HFFc6 (cell line): ENCODE data around the gene NQO2. TPM values are rescaled to one million over a fixed set of nuclear protein-coding genes. Genes with fewer than 3 reads are reported as not detected.

Experiments used
- DNase-seq: peaks from one replicate; pipeline ENCODE4 v3.0.0-alpha.2; 2018
- H3K27ac Mint-ChIP-seq: 2 replicates; pipeline ENCODE4 v1.8.0; 2020; ENCODE audit warnings: mild to moderate bottlenecking, mixed read lengths
- H3K27me3 Mint-ChIP-seq: 2 replicates; pipeline ENCODE4 v1.8.0; 2021; ENCODE audit warnings: mild to moderate bottlenecking, moderate library complexity, mixed read lengths; ENCODE audit not compliant: insufficient read depth
- H3K36me3 Mint-ChIP-seq: 2 replicates; pipeline ENCODE4 v1.8.0; 2021; ENCODE audit warnings: low read depth, mixed read lengths
- H3K4me1 Mint-ChIP-seq: 2 replicates; pipeline ENCODE4 v1.8.0; 2020; ENCODE audit warnings: low read depth, mixed read lengths
- H3K4me3 Mint-ChIP-seq: 2 replicates; pipeline ENCODE4 v1.8.0; 2020; ENCODE audit warnings: mild to moderate bottlenecking, moderate library complexity, mixed read lengths
- H3K9me3 Mint-ChIP-seq: 2 replicates; pipeline ENCODE4 v1.8.0; 2020; ENCODE audit warnings: mild to moderate bottlenecking, mixed read lengths
- total RNA-seq, 6 experiments: library from RNA; stranded (reverse); fragmentation: NEBNext Ultra II Directional; extraction: Animal tissue kit (Norgen Biotek cat#: 25700); gene quantifications; 2 replicates in 1 of 6; 3 replicates in 5 of 6; pipeline ENCODE4 v1.2.3, GENCODE V29; 2021
- TF ChIP-seq, protein P1 (sequence below): fragments of 200-600 bp; sonication (generic); IDR thresholded peaks from 2 replicates; pipeline ENCODE4 v1.5.0; 2021; ENCODE audit warnings: antibody characterized with exemption, mild to moderate bottlenecking

Gene NQO2
- total RNA-seq, 6 experiments from 2014 or later: 28.9 to 48.6 (median 43.6) TPM

GRCh38 chr6:3035397-3035796 is 35.7 kb downstream of the NQO2 start:
- Mint-ChIP-seq H3K36me3 (peaks cover 13% of the 10 kb centered on the region), H3K4me1 (peaks cover 12% of the 10 kb centered on the region; the same call in 1 of the 2 replicates), H3K27me3 (peaks cover 21% of the 10 kb centered on the region), H3K27ac (no peak overlapping the region), H3K4me3 (no peak overlapping the region), H3K9me3 (peaks cover 4% of the 10 kb centered on the region; the same call in 1 of the 2 replicates)
- no peak for DNase-seq
- TF ChIP-seq, protein P1, sequence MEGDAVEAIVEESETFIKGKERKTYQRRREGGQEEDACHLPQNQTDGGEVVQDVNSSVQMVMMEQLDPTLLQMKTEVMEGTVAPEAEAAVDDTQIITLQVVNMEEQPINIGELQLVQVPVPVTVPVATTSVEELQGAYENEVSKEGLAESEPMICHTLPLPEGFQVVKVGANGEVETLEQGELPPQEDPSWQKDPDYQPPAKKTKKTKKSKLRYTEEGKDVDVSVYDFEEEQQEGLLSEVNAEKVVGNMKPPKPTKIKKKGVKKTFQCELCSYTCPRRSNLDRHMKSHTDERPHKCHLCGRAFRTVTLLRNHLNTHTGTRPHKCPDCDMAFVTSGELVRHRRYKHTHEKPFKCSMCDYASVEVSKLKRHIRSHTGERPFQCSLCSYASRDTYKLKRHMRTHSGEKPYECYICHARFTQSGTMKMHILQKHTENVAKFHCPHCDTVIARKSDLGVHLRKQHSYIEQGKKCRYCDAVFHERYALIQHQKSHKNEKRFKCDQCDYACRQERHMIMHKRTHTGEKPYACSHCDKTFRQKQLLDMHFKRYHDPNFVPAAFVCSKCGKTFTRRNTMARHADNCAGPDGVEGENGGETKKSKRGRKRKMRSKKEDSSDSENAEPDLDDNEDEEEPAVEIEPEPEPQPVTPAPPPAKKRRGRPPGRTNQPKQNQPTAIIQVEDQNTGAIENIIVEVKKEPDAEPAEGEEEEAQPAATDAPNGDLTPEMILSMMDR: no peak

DNA sequence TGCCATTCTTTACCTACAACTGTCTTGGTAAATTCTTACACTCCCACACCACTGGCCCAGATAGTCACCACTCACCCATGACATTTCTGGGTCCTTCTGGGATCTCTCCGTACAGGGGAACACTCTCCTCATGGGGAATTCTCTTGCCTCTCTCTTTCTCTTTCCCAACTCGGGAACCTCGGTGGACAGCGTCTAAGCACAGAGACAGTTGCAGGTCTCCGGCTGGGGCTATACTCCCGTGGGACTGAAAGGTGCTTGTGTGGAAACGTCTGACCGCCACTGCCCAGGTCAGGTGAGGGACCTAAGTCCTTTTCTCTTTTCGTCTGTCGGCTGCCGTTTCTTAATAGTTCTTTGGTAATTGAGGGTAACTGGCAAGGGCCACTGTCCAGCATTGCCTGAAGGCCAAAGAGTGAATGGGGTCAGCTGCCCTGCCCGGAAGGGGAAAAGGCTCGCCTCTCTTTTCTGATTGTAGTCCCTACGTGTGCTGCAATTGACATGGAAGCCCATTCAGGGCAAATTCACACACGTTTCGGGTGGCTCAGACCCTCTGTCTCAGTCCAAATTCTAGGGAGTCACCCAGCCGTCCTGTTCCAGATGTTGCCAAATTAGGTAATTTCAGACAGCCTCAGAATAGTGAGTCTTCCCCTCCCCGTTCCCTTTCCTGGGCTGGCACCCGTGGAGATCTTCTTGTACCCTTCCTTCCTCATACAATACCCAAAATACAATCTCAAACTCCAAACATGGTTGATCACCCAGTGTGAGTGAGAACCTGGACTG is 37.4 kb downstream of the NQO2 start:
- DNase-seq: no peak
- Mint-ChIP-seq H3K27me3 (peaks cover 25% of the 10 kb centered on the region), H3K9me3 (peaks cover 4% of the 10 kb centered on the region; the same call in 1 of the 2 replicates), H3K4me1 (peaks cover 20% of the 10 kb centered on the region), H3K36me3 (peaks cover 13% of the 10 kb centered on the region), H3K27ac (no peak overlapping the region), H3K4me3 (no peak overlapping the region)
- TF ChIP-seq, protein P1: no peak

- Mint-ChIP-seq H3K36me3 (peaks cover 13% of the 10 kb centered on the region), H3K27ac (no peak overlapping the region), H3K27me3 (peaks cover 25% of the 10 kb centered on the region), H3K4me3 (no peak overlapping the region), H3K4me1 (peaks cover 13% of the 10 kb centered on the region), H3K9me3 (peaks cover 4% of the 10 kb centered on the region; the same call in 1 of the 2 replicates)
- TF ChIP-seq, protein P1: no peak
- no peak for DNase-seq
Measured at GRCh38 chr6:3037638-3038365, 38.1 kb downstream of the NQO2 start.

DNA sequence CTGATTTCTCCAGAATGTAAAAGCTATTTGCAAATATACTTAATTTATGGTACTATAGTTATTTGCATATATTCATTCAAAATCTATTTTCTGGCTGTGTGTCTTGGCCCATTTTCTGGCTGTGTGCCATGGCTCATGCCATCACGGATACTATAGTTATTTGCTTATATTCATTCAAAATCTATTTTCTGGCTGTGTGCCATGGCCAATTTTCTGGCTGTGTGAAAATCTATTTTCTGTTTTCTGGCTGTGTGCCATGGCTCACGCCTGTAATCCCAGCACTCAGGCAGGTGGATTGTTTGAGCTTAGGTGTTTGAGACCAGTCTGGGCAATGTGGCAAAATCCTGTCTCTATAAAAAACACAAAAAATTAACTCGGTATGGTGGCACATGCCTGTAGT is 39.7 kb downstream of the NQO2 start:
- TF ChIP-seq, protein P1: no peak
- peaks cover 24% of the 10 kb centered on the region for H3K27me3 Mint-ChIP-seq
- no peak overlapping the region for H3K27ac Mint-ChIP-seq
- no peak overlapping the region for H3K4me3 Mint-ChIP-seq
- peaks cover 12% of the 10 kb centered on the region for H3K36me3 Mint-ChIP-seq
- H3K9me3 Mint-ChIP-seq: peaks cover 4% of the 10 kb centered on the region; the same call in 1 of the 2 replicates
- H3K4me1 Mint-ChIP-seq: peaks cover 8% of the 10 kb centered on the region
- DNase-seq: no peak

DNA sequence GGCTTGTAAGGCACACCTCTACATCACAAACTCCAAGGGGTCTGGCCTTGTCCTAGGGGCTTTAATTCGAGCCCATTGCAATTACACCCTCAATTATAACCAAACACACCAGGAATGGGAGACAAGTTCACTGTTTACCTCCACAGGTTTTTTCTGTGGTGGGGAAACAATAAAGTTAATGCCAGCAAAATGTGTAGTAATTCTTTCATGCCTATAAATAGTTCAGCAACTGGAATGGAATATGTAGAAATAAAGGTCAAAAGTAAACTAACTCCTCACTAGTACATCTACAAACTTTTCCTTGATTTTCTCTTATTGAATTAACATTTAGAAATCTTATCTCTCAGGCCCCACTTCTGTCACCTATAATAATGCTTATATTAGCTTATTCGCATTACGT is 41.5 kb downstream of the NQO2 start:
- H3K4me1 Mint-ChIP-seq: peaks cover 12% of the 10 kb centered on the region
- TF ChIP-seq, protein P1: no peak
- 0 out of 2 replicates have a peak, but pooled peaks cover 1% of the 10 kb centered on the region for H3K36me3 Mint-ChIP-seq
- H3K27me3 Mint-ChIP-seq: peaks cover 27% of the 10 kb centered on the region
- H3K9me3 Mint-ChIP-seq: no peaks in the 10 kb centered on the region
- no peak overlapping the region for H3K4me3 Mint-ChIP-seq
- DNase-seq: no peak
- H3K27ac Mint-ChIP-seq: no peak overlapping the region
